ENCODE measurements around the gene TMCC1.

GRCh38 chr3:129769616-129770015, 123.9 kb downstream of the TMCC1 start:
- TF ChIP-seq POLR2A (IDR thresholded peaks at IDR 0.05) = no peak
- TF ChIP-seq, protein P1, sequence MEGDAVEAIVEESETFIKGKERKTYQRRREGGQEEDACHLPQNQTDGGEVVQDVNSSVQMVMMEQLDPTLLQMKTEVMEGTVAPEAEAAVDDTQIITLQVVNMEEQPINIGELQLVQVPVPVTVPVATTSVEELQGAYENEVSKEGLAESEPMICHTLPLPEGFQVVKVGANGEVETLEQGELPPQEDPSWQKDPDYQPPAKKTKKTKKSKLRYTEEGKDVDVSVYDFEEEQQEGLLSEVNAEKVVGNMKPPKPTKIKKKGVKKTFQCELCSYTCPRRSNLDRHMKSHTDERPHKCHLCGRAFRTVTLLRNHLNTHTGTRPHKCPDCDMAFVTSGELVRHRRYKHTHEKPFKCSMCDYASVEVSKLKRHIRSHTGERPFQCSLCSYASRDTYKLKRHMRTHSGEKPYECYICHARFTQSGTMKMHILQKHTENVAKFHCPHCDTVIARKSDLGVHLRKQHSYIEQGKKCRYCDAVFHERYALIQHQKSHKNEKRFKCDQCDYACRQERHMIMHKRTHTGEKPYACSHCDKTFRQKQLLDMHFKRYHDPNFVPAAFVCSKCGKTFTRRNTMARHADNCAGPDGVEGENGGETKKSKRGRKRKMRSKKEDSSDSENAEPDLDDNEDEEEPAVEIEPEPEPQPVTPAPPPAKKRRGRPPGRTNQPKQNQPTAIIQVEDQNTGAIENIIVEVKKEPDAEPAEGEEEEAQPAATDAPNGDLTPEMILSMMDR (IDR thresholded peaks at IDR 0.05) = no peak

All from thyroid gland (tissue), 4 donors.